ENCODE results near the gene VPS4B. TPM values are rescaled to one million over a fixed set of nuclear protein-coding genes. Genes with fewer than 3 reads are reported as not detected.
"Not testable (repeated sequence)": the region's sequence is repeated elsewhere in the genome, so short reads cannot be mapped to it uniquely, and the experiment has no call there.

VPS4B gene
- total RNA-seq, 1 donor from 2014 or later, result 41.0 TPM

GRCh38 chr18:63367053-63367953 lies 55.0 kb downstream of the VPS4B start, which contains the start of gene KDSR:
Gene KDSR (minus strand): TSS chr18:63367206. CDS start chr18:63367118, 88 bp downstream.
- DNase-seq, result peak; percentile 94

GRCh38 chr18:63366213-63367052 lies 55.8 kb downstream of the VPS4B start:
- peak; percentile 24 for DNase-seq

GRCh38 chr18:63365876-63366212 lies 56.4 kb downstream of the VPS4B start:
- no peak for DNase-seq

- DNase-seq, result no peak
These were observed 58.3 kb downstream of the VPS4B start for GRCh38 chr18:63363951-63364350.

- DNase-seq, result not testable (repeated sequence)
These were observed 58.9 kb downstream of the VPS4B start for GRCh38 chr18:63363420-63363819.

GRCh38 chr18:63356272-63356896 lies 65.9 kb downstream of the VPS4B start:
- DNase-seq, result no peak

GRCh38 chr18:63350230-63350629 lies 72.0 kb downstream of the VPS4B start:
- DNase-seq, result no peak

- DNase-seq, result no peak
These were observed 73.7 kb downstream of the VPS4B start for GRCh38 chr18:63348508-63349136.

GRCh38 chr18:63346480-63347183 lies 75.6 kb downstream of the VPS4B start:
- DNase-seq, result no peak

GRCh38 chr18:63346031-63346430 lies 76.2 kb downstream of the VPS4B start:
- no peak for DNase-seq

- DNase-seq, result no peak
These were observed 77.4 kb downstream of the VPS4B start for GRCh38 chr18:63344918-63345317.

GRCh38 chr18:63344263-63344662 lies 78.0 kb downstream of the VPS4B start:
- no peak for DNase-seq

- no peak for DNase-seq
These were observed 80.1 kb downstream of the VPS4B start for GRCh38 chr18:63342206-63342605.

- DNase-seq, result no peak
These were observed 82.3 kb downstream of the VPS4B start for GRCh38 chr18:63339920-63340484.

Other genes starting within 250 kb of the VPS4B start
- gene BCL2, start 102.7 kb downstream of the VPS4B start, total RNA-seq, result 30.6 TPM
- gene KDSR, start 55.3 kb downstream of the VPS4B start, total RNA-seq, result 12.2 TPM
- not detected for gene SERPINB5, start 54.5 kb upstream of the VPS4B start, total RNA-seq
- not detected for gene SERPINB12, start 119.9 kb upstream of the VPS4B start, total RNA-seq
- gene SERPINB13, start 164.9 kb upstream of the VPS4B start, total RNA-seq, result not detected
- gene SERPINB4, start 221.8 kb upstream of the VPS4B start, total RNA-seq, result not detected
- gene SERPINB3, start 239.4 kb upstream of the VPS4B start, total RNA-seq, result not detected

Data from occipital lobe (tissue), 2 donors.